Tibial nerve (tissue), 4 donors: ENCODE data around the gene RALY. TPM values are rescaled to one million over a fixed set of nuclear protein-coding genes. Genes with fewer than 3 reads are reported as not detected.

Experiments
- DNase-seq, 2 donors: peaks; one replicate each; pipeline ENCODE4 v3.0.0-alpha.2; 2019; ENCODE audit warnings: low spot score in 2 of 2
- H3K27ac ChIP-seq, 4 donors: fragments of 200-600 bp; sonication (generic) in 3 of 4; one replicate each; pipeline ENCODE4 v1.5.1; 2017 to 2019; ENCODE audit warnings: mild to moderate bottlenecking in 1 of 4
- H3K27me3 ChIP-seq, 2 donors: fragments of 200-600 bp; sonication (generic) in 1 of 2; one replicate each; pipeline versions ENCODE4 v1.5.1 to v1.6.0; 2017 to 2019
- H3K36me3 ChIP-seq, 3 donors: fragments of 200-600 bp; sonication (generic); one replicate each; pipeline ENCODE4 v1.5.1; 2018 to 2019
- H3K4me1 ChIP-seq, 4 donors: fragments of 200-600 bp; sonication (generic) in 3 of 4; one replicate each; pipeline ENCODE4 v1.5.1; 2017 to 2019
- H3K4me3 ChIP-seq, 4 donors: fragments of 200-600 bp; sonication (generic) in 3 of 4; one replicate each; pipeline ENCODE4 v1.5.1; 2017 to 2019; ENCODE audit warnings: mild to moderate bottlenecking in 1 of 4, moderate library complexity in 1 of 4
- H3K9me3 ChIP-seq, 4 donors: fragments of 200-600 bp; sonication (generic) in 3 of 4; one replicate each; pipeline ENCODE4 v1.5.1; 2017 to 2019
- CTCF ChIP-seq, 5 experiments: fragments of 200-600 bp in 3 of 5; fragments of 450-650 bp in 2 of 5; sonication (generic) in 3 of 5; IDR thresholded peaks; one replicate each; pipeline ENCODE4 v1.5.1; 2016 to 2019; ENCODE audit warnings: antibody characterized with exemption in 5 of 5, mild to moderate bottlenecking in 3 of 5, moderate library complexity in 2 of 5
- EP300 ChIP-seq, 2 donors: sonication (generic); formaldehyde crosslinking; IDR thresholded peaks; one replicate each; pipeline ENCODE4 v1.6.1; 2017; ENCODE audit warnings: antibody characterized with exemption in 2 of 2, mild to moderate bottlenecking in 1 of 2
- POLR2A ChIP-seq, 2 donors: fragments of 450-650 bp; IDR thresholded peaks; one replicate each; pipeline ENCODE4 v1.6.1; 2017; ENCODE audit warnings: antibody characterized with exemption in 2 of 2, mild to moderate bottlenecking in 2 of 2, moderate library complexity in 2 of 2
- WGBS, 2 donors: methylation state at CpG; one replicate each; pipeline ENCODE4 v1.1.5; 2018; 5-methylcytosine and 5-hydroxymethylcytosine counted together
- total RNA-seq, 4 donors: library from RNA; depleted of rRNA; stranded (reverse); fragments of >200 nt; gene quantifications; one replicate each; pipeline ENCODE4 v1.1.0, GENCODE V29; 2016

RALY gene
- total RNA-seq, 4 donors from 2014 or later: 69.1 to 107 (median 96.4) TPM

DNA sequence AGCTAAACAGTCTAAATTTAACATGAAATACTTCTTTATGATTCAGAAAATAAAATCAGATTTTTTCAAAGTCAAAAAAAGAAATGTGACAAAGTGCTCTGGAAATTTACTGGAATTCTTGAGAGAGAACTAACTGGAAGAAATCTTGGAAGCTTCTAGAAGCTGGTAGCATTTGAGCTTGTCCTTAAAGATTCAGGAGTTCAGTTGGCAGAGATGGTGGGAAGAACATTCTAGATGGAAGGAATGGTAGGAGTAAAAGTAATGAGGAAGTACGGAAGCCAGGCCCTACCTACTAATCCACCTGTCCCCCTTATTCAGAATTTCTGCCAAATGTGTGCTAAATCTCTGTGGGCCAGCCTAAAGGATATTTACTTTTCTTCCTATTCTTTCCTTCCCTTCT, 21.2 kb downstream of the RALY start:
- DNase-seq: no peak
- TF ChIP-seq EP300 (IDR thresholded peaks at IDR 0.05): no peak
- no peak for TF ChIP-seq POLR2A (IDR thresholded peaks at IDR 0.05)
- no peak for TF ChIP-seq CTCF (IDR thresholded peaks at IDR 0.05)
- Histone ChIP-seq H3K9me3 (no peaks in the 10 kb centered on the region), H3K27ac (no peak overlapping the region), H3K27me3 (no peaks in the 10 kb centered on the region), H3K36me3 (no peaks in the 10 kb centered on the region), H3K4me1 (peaks cover 0 to 93% (median 52%) of the 10 kb centered on the region in 4 donors), H3K4me3 (no peak overlapping the region)
- WGBS, 2 donors: 82 to 89% methylated on average over 1 of the region's 1 CpG

- peaks cover 0 to 85% (median 44%) of the 10 kb centered on the region in 4 donors for H3K4me1 ChIP-seq
- no peaks in the 10 kb centered on the region for H3K27me3 ChIP-seq
- no peak overlapping the region for H3K4me3 ChIP-seq
- WGBS, 2 donors: 82 to 87% methylated on average over 6 of the region's 6 CpGs
- no peaks in the 10 kb centered on the region for H3K36me3 ChIP-seq
- DNase-seq: no peak
- TF ChIP-seq EP300 (IDR thresholded peaks at IDR 0.05): no peak
- TF ChIP-seq POLR2A (IDR thresholded peaks at IDR 0.05): no peak
- H3K27ac ChIP-seq: no peak overlapping the region
- no peaks in the 10 kb centered on the region for H3K9me3 ChIP-seq
Measured at GRCh38 chr20:34015401-34016335, 22.0 kb downstream of the RALY start.

- H3K4me1 ChIP-seq: peaks cover 0 to 76% (median 41%) of the 10 kb centered on the region in 4 donors
Measured at GRCh38 chr20:34016736-34017135, 23.0 kb downstream of the RALY start.

GRCh38 chr20:34017610-34018009, 23.9 kb downstream of the RALY start:
- Histone ChIP-seq H3K9me3 (no peaks in the 10 kb centered on the region), H3K27me3 (no peaks in the 10 kb centered on the region), H3K27ac (no peak overlapping the region), H3K4me1 (peaks cover 0 to 73% (median 42%) of the 10 kb centered on the region in 4 donors), H3K36me3 (no peaks in the 10 kb centered on the region), H3K4me3 (no peak overlapping the region)
- TF ChIP-seq EP300 (IDR thresholded peaks at IDR 0.05) (no peak), CTCF (IDR thresholded peaks at IDR 0.05) (no peak), POLR2A (IDR thresholded peaks at IDR 0.05) (no peak)
- no peak for DNase-seq
- WGBS, 2 donors: 74 to 100% methylated on average over 1 of the region's 1 CpG

More at GRCh38 chr20:34016736-34017135, 23.0 kb downstream of the RALY start:
- Histone ChIP-seq H3K36me3 (no peaks in the 10 kb centered on the region), H3K27ac (no peak overlapping the region), H3K4me3 (no peak overlapping the region), H3K27me3 (no peaks in the 10 kb centered on the region), H3K9me3 (no peaks in the 10 kb centered on the region)
- WGBS, 2 donors: 39 to 48% methylated on average over 5 of the region's 5 CpGs
- DNase-seq: no peak
- TF ChIP-seq EP300 (IDR thresholded peaks at IDR 0.05): no peak
- no peak for TF ChIP-seq CTCF (IDR thresholded peaks at IDR 0.05)
- no peak for TF ChIP-seq POLR2A (IDR thresholded peaks at IDR 0.05)

GRCh38 chr20:34018166-34018565, 24.5 kb downstream of the RALY start:
- DNase-seq: no peak
- no peaks in the 10 kb centered on the region for H3K27me3 ChIP-seq
- WGBS, 2 donors: 33 to 63% methylated on average over 1 of the region's 1 CpG
- H3K36me3 ChIP-seq: no peaks in the 10 kb centered on the region
- TF ChIP-seq CTCF (IDR thresholded peaks at IDR 0.05): no peak
- no peak for TF ChIP-seq POLR2A (IDR thresholded peaks at IDR 0.05)
- TF ChIP-seq EP300 (IDR thresholded peaks at IDR 0.05): no peak
- no peak overlapping the region for H3K4me3 ChIP-seq
- H3K27ac ChIP-seq: no peak overlapping the region
- H3K4me1 ChIP-seq: peaks cover 0 to 74% (median 44%) of the 10 kb centered on the region in 4 donors
- no peaks in the 10 kb centered on the region for H3K9me3 ChIP-seq
